Islet precursor cell (in vitro differentiated cells): ENCODE data around the gene PTGES.
"Not testable (repeated sequence)": the region's sequence is repeated elsewhere in the genome, so short reads cannot be mapped to it uniquely, and the experiment has no call there.

Experiments used
- DNase-seq: peaks from one replicate; pipeline ENCODE4 v3.0.0-alpha.2; 2018

Gene PTGES

GRCh38 chr9:129769669-129770068 is 16.8 kb upstream of the PTGES start:
- DNase-seq, result no peak

- DNase-seq, result no peak
Measured at GRCh38 chr9:129768486-129768885, 15.6 kb upstream of the PTGES start.

- no peak for DNase-seq
Measured at GRCh38 chr9:129765764-129766317, 13.0 kb upstream of the PTGES start.

- no peak for DNase-seq
Measured at GRCh38 chr9:129762985-129763926, 10.4 kb upstream of the PTGES start.

GRCh38 chr9:129762370-129762984 is 9.6 kb upstream of the PTGES start:
- DNase-seq, result not testable (repeated sequence)

GRCh38 chr9:129761901-129762369 is 9.1 kb upstream of the PTGES start:
- peak; percentile 81 for DNase-seq

GRCh38 chr9:129761293-129761900 is 8.6 kb upstream of the PTGES start:
- DNase-seq, result peak; percentile 60

GRCh38 chr9:129760784-129761183 is 7.9 kb upstream of the PTGES start:
- DNase-seq, result not testable (repeated sequence)

GRCh38 chr9:129759804-129760502 is 7.1 kb upstream of the PTGES start:
- peak; percentile 64 for DNase-seq

GRCh38 chr9:129759319-129759718 is 6.5 kb upstream of the PTGES start:
- DNase-seq, result no peak

- no peak for DNase-seq
Measured at GRCh38 chr9:129757045-129757444, 4.2 kb upstream of the PTGES start.

GRCh38 chr9:129756191-129756590 is 3.3 kb upstream of the PTGES start:
- DNase-seq, result no peak

- no peak for DNase-seq
Measured at GRCh38 chr9:129755151-129755550, 2.3 kb upstream of the PTGES start.

- peak; percentile 63 for DNase-seq
Measured at GRCh38 chr9:129751841-129752801, 721 bp downstream of the PTGES start.

- DNase-seq, result peak; percentile 98
Measured at GRCh38 chr9:129750013-129750638, 2.7 kb downstream of the PTGES start.

- DNase-seq, result no peak
Measured at GRCh38 chr9:129749575-129749974, 3.3 kb downstream of the PTGES start.

- DNase-seq, result not testable (repeated sequence)
Measured at GRCh38 chr9:129749052-129749451, 3.8 kb downstream of the PTGES start.

GRCh38 chr9:129748249-129748648 is 4.6 kb downstream of the PTGES start:
- no peak for DNase-seq

- DNase-seq, result no peak
Measured at GRCh38 chr9:129746092-129746777, 6.6 kb downstream of the PTGES start.

- no peak for DNase-seq
Measured at GRCh38 chr9:129745200-129745599, 7.6 kb downstream of the PTGES start.
